ENCODE measurements around the gene CWC25.

DNA sequence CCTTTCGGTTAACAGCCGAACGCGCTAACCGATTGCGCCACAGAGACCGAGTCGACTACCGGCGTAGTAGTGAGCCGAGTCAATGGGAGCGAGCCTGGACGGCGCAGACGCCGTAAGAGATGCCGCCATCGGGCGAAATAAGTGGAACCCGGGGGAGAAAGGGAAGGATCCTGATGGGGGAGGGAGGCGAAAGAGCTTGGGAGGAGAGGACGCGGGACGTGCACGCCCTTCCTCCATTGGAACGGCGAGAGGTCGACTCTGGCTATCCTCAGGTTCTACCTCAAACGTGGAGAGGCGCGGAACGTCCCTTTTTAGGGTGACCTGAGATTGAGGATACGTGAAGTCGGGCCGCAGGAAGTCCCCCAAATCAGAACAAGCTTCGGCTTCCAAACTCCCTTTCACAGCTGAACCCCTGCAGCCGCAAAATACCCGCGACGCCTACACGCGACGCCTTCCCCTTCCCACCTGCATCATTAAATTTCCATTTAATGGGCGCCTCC is 73.3 kb downstream of the CWC25 start:
- TF ChIP-seq CTCF (IDR thresholded peaks at IDR 0.05) (no peak), POLR2A (IDR thresholded peaks at IDR 0.05) (no peak), EP300 (IDR thresholded peaks at IDR 0.05) (no peak), POLR2AphosphoS5 (IDR thresholded peaks at IDR 0.05) (peak; percentile 51 to 86 (median 72))

Measured in suprapubic skin (tissue), 4 donors.